NCI-H748 treated with DMSO at 0.1 percent for 48 hours (cell line): ENCODE measurements around the gene USP7.

Experiments
- DNase-seq: peaks from one replicate; lab custom pipeline; 2025; lab: John Stamatoyannopoulos, UW

The USP7 gene

GRCh38 chr16:8899709-8900317, 63.9 kb downstream of the USP7 start:
- no peak for DNase-seq

GRCh38 chr16:8898660-8899318, 64.9 kb downstream of the USP7 start:
- no peak for DNase-seq

- DNase-seq = no peak
These were observed 68.9 kb downstream of the USP7 start for GRCh38 chr16:8894736-8895334.

- DNase-seq = no peak
These were observed 69.6 kb downstream of the USP7 start for GRCh38 chr16:8893976-8894690.

GRCh38 chr16:8893426-8893825, 70.3 kb downstream of the USP7 start:
- DNase-seq = no peak

- no peak for DNase-seq
These were observed 71.6 kb downstream of the USP7 start for GRCh38 chr16:8892101-8892575.

- DNase-seq = no peak
These were observed 73.2 kb downstream of the USP7 start for GRCh38 chr16:8890549-8890921.

GRCh38 chr16:8889893-8890548, 73.7 kb downstream of the USP7 start:
- DNase-seq = no peak

- no peak for DNase-seq
These were observed 74.5 kb downstream of the USP7 start for GRCh38 chr16:8888951-8889892.

- no peak for DNase-seq
These were observed 75.7 kb downstream of the USP7 start for GRCh38 chr16:8887952-8888560.

GRCh38 chr16:8887431-8887765, 76.3 kb downstream of the USP7 start:
- DNase-seq = no peak

GRCh38 chr16:8886593-8887430, 76.9 kb downstream of the USP7 start:
- no peak for DNase-seq

- no peak for DNase-seq
These were observed 77.8 kb downstream of the USP7 start for GRCh38 chr16:8885674-8886592.

GRCh38 chr16:8882725-8883377, 80.9 kb downstream of the USP7 start:
- no peak for DNase-seq

GRCh38 chr16:8882041-8882617, 81.6 kb downstream of the USP7 start, which contains the start of gene LITAFD:
TSS of gene LITAFD (plus strand) at chr16:8882351. CDS start at chr16:8884356, 2,005 bp downstream.
- DNase-seq = no peak

GRCh38 chr16:8880839-8881510, 82.7 kb downstream of the USP7 start:
- DNase-seq = no peak

GRCh38 chr16:8878523-8878911, 85.2 kb downstream of the USP7 start:
- no peak for DNase-seq
